PC-3 (cell line): Measurements from ENCODE around the gene STK38L.

Experiments used
- CTCF ChIP-seq: fragments of 300-600 bp; sonication (generic); conservative IDR thresholded peaks from 2 replicates; pipeline ENCODE4 v1.5.1; 2017; ENCODE audit warnings: antibody characterized with exemption, low read depth, mild to moderate bottlenecking, low read length
- EZH2phosphoT487 ChIP-seq: fragments of 300-600 bp; sonication (generic); IDR thresholded peaks from 2 replicates; pipeline ENCODE4 v1.6.1; 2018; ENCODE audit warnings: mild to moderate bottlenecking, antibody characterized with exemption, low read length, borderline replicate concordance

- TF ChIP-seq EZH2phosphoT487 = no peak
- TF ChIP-seq CTCF = no peak
These were observed 2.1 kb downstream of the STK38L start for GRCh38 chr12:27246141-27246540.
